HG03565 (cell line): ENCODE data around the gene DDX10.

ENCODE experiments used
- ATAC-seq: cut with Tn5 transposase; IDR thresholded peaks from one replicate; pipeline ENCODE4 v1.9.1; 2021; ENCODE audit warnings: mild to moderate bottlenecking, moderate library complexity; ENCODE audit not compliant: unreplicated experiment

DDX10 gene

GRCh38 chr11:108929241-108929640 is 264.4 kb downstream of the DDX10 start:
- ATAC-seq: no peak

GRCh38 chr11:108931168-108931567 is 266.3 kb downstream of the DDX10 start:
- ATAC-seq: no peak

GRCh38 chr11:108933630-108934029 is 268.8 kb downstream of the DDX10 start:
- ATAC-seq: no peak

- ATAC-seq: no peak
Measured at GRCh38 chr11:108934289-108934688, 269.4 kb downstream of the DDX10 start.

- ATAC-seq: no peak
Measured at GRCh38 chr11:108934696-108935095, 269.8 kb downstream of the DDX10 start.

- ATAC-seq: no peak
Measured at GRCh38 chr11:108937746-108938145, 272.9 kb downstream of the DDX10 start.

- no peak for ATAC-seq
Measured at GRCh38 chr11:108938604-108939003, 273.7 kb downstream of the DDX10 start.

GRCh38 chr11:108939135-108939534 is 274.3 kb downstream of the DDX10 start:
- no peak for ATAC-seq

- no peak for ATAC-seq
Measured at GRCh38 chr11:108943853-108944252, 279.0 kb downstream of the DDX10 start.

GRCh38 chr11:108944471-108945178 is 279.8 kb downstream of the DDX10 start:
- no peak for ATAC-seq

GRCh38 chr11:108945341-108945740 is 280.5 kb downstream of the DDX10 start:
- ATAC-seq: no peak

- no peak for ATAC-seq
Measured at GRCh38 chr11:108947654-108948570, 283.0 kb downstream of the DDX10 start.

- ATAC-seq: peak; percentile 50
Measured at GRCh38 chr11:108958368-108959104, 293.7 kb downstream of the DDX10 start.

GRCh38 chr11:108959105-108959761 is 294.4 kb downstream of the DDX10 start:
- ATAC-seq: no peak

GRCh38 chr11:108959874-108960273 is 295.0 kb downstream of the DDX10 start:
- no peak for ATAC-seq

- no peak for ATAC-seq
Measured at GRCh38 chr11:108960501-108960900, 295.6 kb downstream of the DDX10 start.

GRCh38 chr11:108961095-108961494 is 296.2 kb downstream of the DDX10 start:
- ATAC-seq: no peak

GRCh38 chr11:108963118-108963517 is 298.2 kb downstream of the DDX10 start:
- ATAC-seq: no peak

GRCh38 chr11:108965306-108966001 is 300.6 kb downstream of the DDX10 start:
- ATAC-seq: no peak

GRCh38 chr11:108966206-108966605 is 301.3 kb downstream of the DDX10 start:
- no peak for ATAC-seq
